G401.6 (cell line): ENCODE measurements around the gene GPX3.
A peak's percentile ranks its signal among the peaks of the same experiment; 100 is the strongest.

Experiments
- FAIRE-seq: peaks from 2 replicates; lab custom pipeline; 2012; peaks lifted over from hg19 to GRCh38; lab: Jason Lieb, UNC

GPX3 gene

GRCh38 chr5:151034422-151035379 lies 14.3 kb downstream of the GPX3 start:
- no peak for FAIRE-seq

GRCh38 chr5:151036556-151036955 lies 16.2 kb downstream of the GPX3 start:
- FAIRE-seq = no peak

GRCh38 chr5:151037561-151038411 lies 17.4 kb downstream of the GPX3 start:
- FAIRE-seq = no peak

- no peak for FAIRE-seq
These were observed 18.0 kb downstream of the GPX3 start for GRCh38 chr5:151038412-151038745.

GRCh38 chr5:151038801-151039238 lies 18.4 kb downstream of the GPX3 start:
- FAIRE-seq = no peak

DNA sequence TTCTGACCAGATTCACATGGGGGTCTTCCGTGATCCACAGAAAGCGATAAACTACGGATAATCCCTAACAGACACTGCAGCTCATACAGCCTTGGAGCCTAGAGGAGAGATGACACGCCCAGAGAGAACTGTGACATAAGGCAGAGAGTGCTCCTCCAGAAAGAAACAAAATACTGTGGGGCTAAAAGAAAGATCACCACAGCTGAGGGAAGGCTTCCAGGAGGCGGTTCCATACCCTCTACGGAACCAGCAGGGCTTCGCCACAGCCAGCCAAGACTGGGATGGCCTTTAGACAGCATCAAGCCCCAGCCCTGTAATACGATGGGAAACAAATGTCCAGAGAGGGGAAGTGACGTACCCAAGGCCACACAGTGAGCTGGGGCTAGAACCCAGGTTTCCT lies 19.3 kb downstream of the GPX3 start:
- no peak for FAIRE-seq

- no peak for FAIRE-seq
These were observed 19.9 kb downstream of the GPX3 start for GRCh38 chr5:151040211-151040747.

- FAIRE-seq = no peak
These were observed 21.3 kb downstream of the GPX3 start for GRCh38 chr5:151041577-151042268.

GRCh38 chr5:151042453-151043093 lies 22.2 kb downstream of the GPX3 start:
- no peak for FAIRE-seq

DNA sequence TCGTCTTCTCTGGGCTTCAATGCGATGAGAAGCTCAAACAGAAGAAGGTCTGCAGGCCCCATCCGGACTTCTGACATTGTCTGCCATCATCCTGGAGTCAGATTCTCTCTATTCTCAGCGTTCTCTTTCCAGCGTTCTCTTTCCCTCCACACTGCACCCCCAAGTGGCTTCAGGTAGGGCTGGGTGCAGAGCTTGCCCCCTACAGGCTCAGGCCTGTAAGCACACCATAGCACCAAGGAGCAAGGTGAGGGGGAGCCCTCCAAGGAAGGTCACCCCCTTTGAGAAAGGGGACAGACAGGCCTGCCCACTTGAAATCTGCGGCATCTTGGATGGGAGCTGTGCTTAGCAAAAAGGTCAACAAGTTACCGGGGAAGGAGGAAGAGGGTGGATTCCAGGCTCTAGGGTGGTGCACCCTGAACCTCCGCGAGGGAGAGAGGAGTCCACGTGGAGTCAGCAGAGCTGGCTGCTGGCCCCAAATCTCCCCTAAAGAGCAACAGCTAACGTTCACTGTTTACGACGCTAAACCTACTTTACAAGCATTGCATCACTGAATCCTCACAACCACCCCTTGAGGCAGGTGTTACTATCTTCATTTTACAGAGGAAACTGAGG lies 27.5 kb downstream of the GPX3 start:
- no peak for FAIRE-seq

- no peak for FAIRE-seq
These were observed 28.1 kb downstream of the GPX3 start for GRCh38 chr5:151048526-151048925.

GRCh38 chr5:151051066-151051930 lies 30.9 kb downstream of the GPX3 start:
- peak; percentile 90 for FAIRE-seq

GRCh38 chr5:151051931-151052608 lies 31.7 kb downstream of the GPX3 start:
- no peak for FAIRE-seq

DNA sequence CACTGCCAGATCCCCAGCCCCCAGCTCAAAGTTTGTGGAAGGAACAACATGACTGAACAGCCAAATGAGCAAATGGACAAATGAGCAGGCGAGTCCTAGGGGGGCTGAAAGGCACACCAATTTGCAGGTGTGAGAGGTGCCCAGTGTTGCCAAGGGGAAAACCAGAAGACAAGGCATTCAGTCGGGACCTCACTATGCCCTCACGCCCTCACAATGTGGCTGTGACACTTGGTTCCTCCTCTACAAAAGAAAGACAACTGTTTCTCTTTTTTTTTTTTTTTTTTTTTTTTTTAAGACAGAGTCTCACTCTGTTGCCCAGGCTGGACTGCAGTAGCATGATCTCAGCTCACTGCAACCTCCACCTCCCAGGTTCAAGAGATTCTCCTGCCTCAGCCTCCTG lies 32.4 kb downstream of the GPX3 start:
- FAIRE-seq = no peak

DNA sequence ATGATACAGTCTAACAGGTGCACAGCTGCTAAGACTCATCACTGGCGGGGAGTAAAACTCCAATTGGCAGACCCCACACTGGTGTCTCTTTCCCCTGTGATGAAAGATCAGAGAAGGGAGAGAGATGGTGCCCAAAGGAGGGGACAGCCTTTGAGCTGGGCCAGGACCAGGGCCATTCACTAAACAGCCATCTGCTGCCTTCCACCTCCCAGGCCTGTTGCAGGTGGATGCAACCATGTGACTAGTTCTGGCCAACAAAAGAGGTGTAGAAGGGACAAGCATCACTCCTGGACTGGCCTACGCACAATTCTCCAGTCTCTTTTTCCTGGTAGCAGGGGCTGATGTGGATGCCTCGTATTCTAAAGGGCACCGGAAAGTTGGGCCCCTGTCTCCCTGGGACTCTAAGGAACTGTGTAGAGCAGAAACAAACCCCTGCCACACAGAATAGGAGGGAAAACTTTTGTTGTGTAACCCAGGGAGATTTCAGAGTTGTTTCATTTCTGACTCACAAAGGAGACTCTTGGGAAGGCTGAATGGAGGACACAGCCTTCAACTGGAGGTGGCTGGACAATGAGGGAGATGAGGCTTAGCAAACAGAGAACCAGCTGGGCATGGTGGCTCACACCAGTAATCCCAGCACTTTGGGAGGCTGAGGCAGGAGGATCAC lies 33.5 kb downstream of the GPX3 start:
- FAIRE-seq = no peak

GRCh38 chr5:151054709-151055108 lies 34.3 kb downstream of the GPX3 start:
- FAIRE-seq = no peak

GRCh38 chr5:151055336-151055735 lies 34.9 kb downstream of the GPX3 start:
- no peak for FAIRE-seq

- FAIRE-seq = no peak
These were observed 36.3 kb downstream of the GPX3 start for GRCh38 chr5:151056379-151057325.
